ENCODE results near the gene DHRSX. TPM values are rescaled to one million over a fixed set of nuclear protein-coding genes. Genes with fewer than 3 reads are reported as not detected.

The DHRSX gene
- total and polyA plus RNA-seq, 2 of the 8 experiments (the other 6 are each of a cell fraction or from before 2014, with no cell fraction given): 35.1 to 43.4 TPM

- H3K79me2 ChIP-seq (ENCODE audit: control insufficient read depth in 1 of 2, insufficient read depth in 2 of 2, low read length in 2 of 2): no peaks in the 10 kb centered on the region
- ChIA-PET CTCF (ENCODE audit: partially characterized antibody) (no interaction called here), POLR2A (ENCODE audit: partially characterized antibody) (no interaction called here)
- no peak overlapping the region for H3K9ac ChIP-seq (replicated peaks in 1 of 4; ENCODE audit: extremely low read depth in 1 of 4, low read depth in 3 of 4, low read length in 3 of 4)
- no peak overlapping the region for H2AFZ ChIP-seq (ENCODE audit: low read length)
- H4K91ac ChIP-seq (replicated peaks; ENCODE audit: insufficient read length, low read length): peak overlapping the region; percentile 74
- no peaks in the 10 kb centered on the region for H3K36me3 ChIP-seq (ENCODE audit: control insufficient read depth in 2 of 4, insufficient read depth in 4 of 4, low read length in 3 of 4)
- no peak overlapping the region for H3K4me3 ChIP-seq (ENCODE audit: extremely low read depth in 1 of 4, insufficient read depth in 2 of 4, low read depth in 3 of 4, low read length in 4 of 4)
- H3K27ac ChIP-seq (ENCODE audit: low read depth, low read length): 0 out of 2 replicates have a peak overlapping the region, but pooled peaks have one; percentile 5
- 0 out of 2 replicates have a peak, but pooled peaks cover 2% of the 10 kb centered on the region for H3K79me1 ChIP-seq (ENCODE audit: low read depth, low read length)
- H3K18ac ChIP-seq (ENCODE audit: extremely low read depth, low read length): no peak overlapping the region; the same call in 1 of the 2 replicates
- FAIRE-seq: no peak
- no peak overlapping the region for H2BK120ac ChIP-seq (replicated peaks; ENCODE audit: low read depth, low read length)
- H2BK5ac ChIP-seq (ENCODE audit: low read depth, low read length): 0 out of 2 replicates have a peak overlapping the region, but pooled peaks have one; percentile 66
- no peaks in the 10 kb centered on the region for H4K20me1 ChIP-seq (replicated peaks in 1 of 2; ENCODE audit: control insufficient read depth in 1 of 2, insufficient read depth in 2 of 2, low read length in 2 of 2)
- H3K56ac ChIP-seq (replicated peaks; ENCODE audit: insufficient read length, low read depth, low read length): peak overlapping the region; percentile 6
- peak overlapping the region; percentile 58; the same call in 1 of the 2 replicates for H2AK5ac ChIP-seq (ENCODE audit: low read depth, low read length)
- no peak for DNase-seq (ENCODE audit: low read depth in 1 of 2, low spot score in 2 of 2)
- no peak overlapping the region for H3K23ac ChIP-seq (ENCODE audit: insufficient read length)
- TF ChIP-seq RFX5 (IDR thresholded peaks at IDR 0.05; ENCODE audit: borderline replicate concordance, low read depth, low read length) (no peak), KDM5A (IDR thresholded peaks at IDR 0.05; ENCODE audit: low read length) (no peak), POLR2A (IDR thresholded peaks at IDR 0.05; ENCODE audit: control extremely low read depth in 1 of 2, low read depth in 2 of 2, low read length in 2 of 2) (no peak)
- H4K5ac ChIP-seq (ENCODE audit: insufficient read length, low read depth, low read length): no peak overlapping the region
- H3K14ac ChIP-seq (ENCODE audit: insufficient read length): no peak overlapping the region
- H2BK20ac ChIP-seq (ENCODE audit: low read length): no peak overlapping the region
- peaks cover 0 to 5% of the 10 kb centered on the region in 2 experiments; a peak in 1 of 4 replicates for H3K9me3 ChIP-seq (ENCODE audit: insufficient read depth in 2 of 2, low read depth in 1 of 2, low read length in 1 of 2)
- 87% methylated on average over 12 of the region's 12 CpGs; no CpG with 5 or more reads in 1 of the 2 experiments for WGBS, 2 experiments (ENCODE audit: extremely low coverage in 1 of 2, insufficient coverage in 1 of 2, insufficient read length in 1 of 2, insufficient replicate concordance in 2 of 2, low coverage in 1 of 2, low lambda C conversion rate in 2 of 2, missing lambda C conversion rate in 1 of 2)
- H3K4me1 ChIP-seq (replicated peaks in 1 of 4; ENCODE audit: control insufficient read depth in 3 of 4, insufficient read depth in 4 of 4, low read length in 3 of 4): peaks cover 2 to 7% (median 7%) of the 10 kb centered on the region in 4 experiments; a peak in 4 of 7 replicates
- H3K4ac ChIP-seq (replicated peaks; ENCODE audit: insufficient read length, low read depth, low read length): no peak overlapping the region
- no peak overlapping the region for H4K8ac ChIP-seq (ENCODE audit: extremely low read depth, insufficient read depth, low read length)
- peak overlapping the region; percentile 97; the same call in 1 of the 2 replicates for H2BK15ac ChIP-seq (ENCODE audit: low read length)
- no peaks in the 10 kb centered on the region for H3K23me2 ChIP-seq (ENCODE audit: low read depth, low read length)
- no peak overlapping the region for H3K4me2 ChIP-seq (ENCODE audit: insufficient read depth in 1 of 2, low read depth in 2 of 2, low read length in 2 of 2)
- H3K27me3 ChIP-seq (replicated peaks in 1 of 4; ENCODE audit: control insufficient read depth in 3 of 4, extremely low read depth in 1 of 4, insufficient read depth in 3 of 4, low read length in 3 of 4): no peaks in the 10 kb centered on the region
- H2BK12ac ChIP-seq (ENCODE audit: low read depth, low read length): peak overlapping the region; percentile 93; the same call in 1 of the 2 replicates
Measured at GRCh38 chrX:2252331-2253065, 248.3 kb downstream of the DHRSX start.
